GM12878 (cell line): ENCODE results near the gene SOST.

ENCODE experiments used
- CTCF ChIP-seq, 3 experiments: IDR thresholded peaks in 2 of 3; conservative IDR thresholded peaks in 1 of 3; 2 replicates each; pipeline ENCODE4 v1.5.1; 2011; ENCODE audit warnings: low read depth in 3 of 3, low read length in 3 of 3, mild to moderate bottlenecking in 3 of 3, control low read depth in 2 of 3, moderate library complexity in 2 of 3, inconsistent platforms in 1 of 3, mixed read lengths in 1 of 3; ENCODE audit not compliant: control insufficient read depth in 2 of 3, insufficient read depth in 1 of 3; ENCODE audit errors: extremely low read depth in 1 of 3
- EZH2 ChIP-seq: IDR thresholded peaks from 2 replicates; pipeline ENCODE4 v1.6.1; 2012; ENCODE audit warnings: low read depth, mild to moderate bottlenecking, control low read depth, inconsistent platforms, low read length, borderline replicate concordance; ENCODE audit not compliant: control insufficient read depth
- FOXM1 ChIP-seq: IDR thresholded peaks from 2 replicates; pipeline ENCODE4 v1.6.1; 2012; ENCODE audit warnings: low read depth, mild to moderate bottlenecking, inconsistent platforms, low read length, moderate library complexity
- HCFC1 ChIP-seq: fragments of 150-350 bp; IDR thresholded peaks from 2 replicates; pipeline ENCODE4 v1.6.1; 2014; ENCODE audit warnings: low read length
- POLR2A ChIP-seq: IDR thresholded peaks from 2 replicates; pipeline ENCODE4 v1.6.1; 2011; ENCODE audit warnings: low read depth, mild to moderate bottlenecking, low read length
- POLR2AphosphoS5 ChIP-seq: IDR thresholded peaks from 2 replicates; pipeline ENCODE4 v1.6.1; 2011; ENCODE audit warnings: mild to moderate bottlenecking, low read length, inconsistent platforms
- TCF3 ChIP-seq: IDR thresholded peaks from 2 replicates; pipeline ENCODE4 v1.6.1; 2012; ENCODE audit warnings: low read depth, mild to moderate bottlenecking, low read length, borderline replicate concordance; ENCODE audit not compliant: insufficient read depth
- ZBED1 ChIP-seq: IDR thresholded peaks from 2 replicates; pipeline ENCODE4 v1.6.1; 2016; ENCODE audit warnings: borderline replicate concordance
- ZNF24 ChIP-seq: fragments of 450-650 bp; IDR thresholded peaks from 2 replicates; pipeline ENCODE4 v1.6.1; 2017; ENCODE audit warnings: antibody characterized with exemption, mild to moderate bottlenecking

GRCh38 chr17:43768382-43768781 is 9.8 kb upstream of the SOST start:
- TF ChIP-seq TCF3 = no peak
- TF ChIP-seq ZNF24 = no peak
- TF ChIP-seq FOXM1 = no peak
- no peak for TF ChIP-seq CTCF (IDR thresholded peaks at IDR 0.05 in 2 of 3, conservative IDR thresholded peaks at IDR 0.05 in 1 of 3; ENCODE audit: control insufficient read depth in 2 of 3, extremely low read depth in 1 of 3, insufficient read depth in 1 of 3, low read depth in 3 of 3, low read length in 3 of 3)
- TF ChIP-seq POLR2A = no peak
- no peak for TF ChIP-seq POLR2AphosphoS5
- no peak for TF ChIP-seq ZBED1
- TF ChIP-seq HCFC1 = no peak
- TF ChIP-seq EZH2 = no peak
